ENCODE results near the gene KIF4A. TPM values are rescaled to one million over a fixed set of nuclear protein-coding genes. Genes with fewer than 3 reads are reported as not detected.
"Not testable (repeated sequence)": the region's sequence is repeated elsewhere in the genome, so short reads cannot be mapped to it uniquely, and the experiment has no call there.

KIF4A gene
- total RNA-seq, 1 donor from 2014 or later: 1.0 TPM

- DNase-seq (ENCODE audit: low spot score): no peak
Observed at GRCh38 chrX:70386235-70386634, 96.3 kb downstream of the KIF4A start.

- DNase-seq (ENCODE audit: low spot score): no peak
Observed at GRCh38 chrX:70398899-70399298, 109.0 kb downstream of the KIF4A start.

DNA sequence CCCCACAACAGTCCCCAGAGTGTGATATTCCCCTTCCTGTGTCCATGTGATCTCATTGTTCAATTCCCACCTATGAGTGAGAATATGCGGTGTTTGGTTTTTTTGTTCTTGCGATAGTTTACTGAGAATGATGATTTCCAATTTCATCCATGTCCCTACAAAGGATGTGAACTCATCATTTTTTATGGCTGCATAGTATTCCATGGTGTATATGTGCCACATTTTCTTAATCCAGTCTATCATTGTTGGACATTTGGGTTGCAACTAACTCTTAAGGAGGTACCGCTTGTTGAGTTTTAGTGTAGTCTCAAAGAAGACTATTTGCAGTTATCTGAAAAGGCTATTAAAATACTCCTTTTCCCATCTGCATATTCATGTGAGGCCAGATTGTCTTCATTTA is 110.3 kb downstream of the KIF4A start:
- not testable (repeated sequence) for DNase-seq (ENCODE audit: low spot score)

- no peak for DNase-seq (ENCODE audit: low spot score)
Observed at GRCh38 chrX:70402721-70403120, 112.8 kb downstream of the KIF4A start.

DNA sequence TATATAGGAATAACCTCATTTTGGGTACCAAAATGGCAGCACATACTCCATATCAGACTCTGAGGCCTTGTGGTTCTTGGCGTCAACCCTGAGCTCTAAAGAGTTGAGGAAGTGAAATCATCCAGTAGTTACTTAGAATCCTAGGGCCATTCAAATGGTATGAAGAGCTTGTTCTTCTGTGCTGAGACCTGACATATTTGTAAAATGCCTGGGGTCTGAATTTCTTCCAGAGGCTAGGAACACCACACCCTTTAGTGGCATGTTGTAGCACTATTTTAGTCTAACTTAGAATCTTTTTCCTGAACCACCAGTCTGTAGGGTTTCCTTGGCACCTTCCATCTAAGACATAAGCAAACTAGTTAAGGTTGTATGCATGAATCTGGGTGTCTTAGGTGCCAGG is 115.1 kb downstream of the KIF4A start:
- no peak for DNase-seq (ENCODE audit: low spot score)

DNA sequence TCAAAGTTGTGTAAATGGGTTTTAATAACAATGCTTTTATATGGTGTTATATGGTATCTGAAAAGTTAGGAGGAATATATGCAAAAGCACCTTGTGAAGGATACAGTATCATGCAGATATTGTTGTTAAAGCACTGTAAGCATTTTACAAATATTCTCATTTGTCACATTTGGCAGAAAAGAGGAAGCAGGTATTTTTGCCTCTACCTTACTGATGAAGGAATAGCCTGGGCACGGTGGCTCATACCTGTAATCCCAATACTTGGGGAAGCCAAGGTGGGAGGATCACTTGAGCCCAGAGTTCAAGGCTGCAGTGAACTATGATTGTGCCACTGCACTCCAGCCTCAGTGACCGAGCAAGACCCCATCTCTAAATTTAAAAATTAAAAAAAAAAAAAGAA is 121.0 kb downstream of the KIF4A start:
- DNase-seq (ENCODE audit: low spot score): no peak

DNA sequence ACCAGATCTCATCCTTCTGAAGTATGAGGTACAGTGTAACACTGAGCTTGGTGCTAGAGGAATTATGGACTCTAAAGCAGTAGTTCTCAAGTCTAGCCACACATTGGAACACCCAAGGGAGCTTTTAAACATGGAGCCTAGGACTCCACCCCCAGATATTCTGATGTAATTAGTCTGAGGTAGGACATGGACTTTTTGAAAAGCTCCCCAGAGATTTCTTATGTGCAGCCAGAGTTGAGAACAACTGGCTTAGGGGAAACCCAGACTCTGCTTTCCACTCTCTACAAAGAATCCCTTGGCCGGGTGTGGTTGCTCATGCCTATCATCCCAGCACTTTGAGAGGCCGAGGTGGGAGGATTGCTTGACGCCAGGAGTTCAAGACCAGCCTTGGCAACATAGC is 121.6 kb downstream of the KIF4A start:
- DNase-seq (ENCODE audit: low spot score): no peak

DNA sequence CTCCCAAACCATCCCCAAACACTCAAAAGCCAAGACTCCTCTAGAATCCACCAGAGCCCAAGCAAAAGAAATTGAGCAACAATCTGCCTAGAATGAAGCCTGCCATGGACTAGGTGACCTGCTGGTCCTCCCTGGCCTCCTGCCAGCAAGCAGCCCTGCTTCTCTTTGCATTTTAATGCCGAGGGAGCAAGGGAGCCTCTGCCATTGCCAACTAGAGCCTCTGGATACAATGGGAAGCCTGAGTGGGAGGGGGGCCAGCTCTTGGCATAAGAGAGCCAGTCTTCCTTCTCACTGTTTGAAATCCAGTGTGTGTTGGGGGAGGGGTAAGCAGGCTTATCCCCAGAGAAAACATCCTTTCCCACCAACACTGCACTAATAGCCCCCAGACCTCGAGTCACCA is 131.7 kb downstream of the KIF4A start:
- DNase-seq (ENCODE audit: low spot score): no peak

DNA sequence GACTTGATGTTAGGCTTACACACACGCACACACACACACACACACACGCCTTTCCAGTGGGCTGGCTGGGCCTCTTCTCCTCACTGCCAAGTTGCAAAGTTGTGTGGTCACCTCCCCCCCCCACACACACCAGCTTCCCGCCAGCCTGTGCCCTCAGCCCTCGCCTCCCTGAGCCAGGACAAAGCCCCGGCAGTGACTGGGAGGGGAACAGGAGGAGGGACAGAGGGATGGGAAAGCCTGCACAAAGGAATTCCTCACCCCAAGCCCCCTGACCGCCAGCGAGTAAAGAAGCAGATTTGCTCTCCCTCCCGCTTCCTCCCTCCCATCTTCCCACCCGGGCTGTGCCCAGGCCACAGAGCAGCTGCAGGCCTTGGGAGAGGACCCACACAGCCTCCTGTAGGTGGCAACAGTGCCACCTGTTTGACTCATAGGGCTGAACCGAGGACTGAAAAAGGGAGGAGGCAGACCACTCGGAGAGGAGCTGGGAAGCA is 133.0 kb downstream of the KIF4A start, which contains the start of gene GDPD2:
Gene GDPD2, plus strand, starts transcription at position 464 of the 491 bp plus-strand sequence. CDS start 1,671 bp downstream, outside the sequence.
- DNase-seq (ENCODE audit: low spot score): no peak

DNA sequence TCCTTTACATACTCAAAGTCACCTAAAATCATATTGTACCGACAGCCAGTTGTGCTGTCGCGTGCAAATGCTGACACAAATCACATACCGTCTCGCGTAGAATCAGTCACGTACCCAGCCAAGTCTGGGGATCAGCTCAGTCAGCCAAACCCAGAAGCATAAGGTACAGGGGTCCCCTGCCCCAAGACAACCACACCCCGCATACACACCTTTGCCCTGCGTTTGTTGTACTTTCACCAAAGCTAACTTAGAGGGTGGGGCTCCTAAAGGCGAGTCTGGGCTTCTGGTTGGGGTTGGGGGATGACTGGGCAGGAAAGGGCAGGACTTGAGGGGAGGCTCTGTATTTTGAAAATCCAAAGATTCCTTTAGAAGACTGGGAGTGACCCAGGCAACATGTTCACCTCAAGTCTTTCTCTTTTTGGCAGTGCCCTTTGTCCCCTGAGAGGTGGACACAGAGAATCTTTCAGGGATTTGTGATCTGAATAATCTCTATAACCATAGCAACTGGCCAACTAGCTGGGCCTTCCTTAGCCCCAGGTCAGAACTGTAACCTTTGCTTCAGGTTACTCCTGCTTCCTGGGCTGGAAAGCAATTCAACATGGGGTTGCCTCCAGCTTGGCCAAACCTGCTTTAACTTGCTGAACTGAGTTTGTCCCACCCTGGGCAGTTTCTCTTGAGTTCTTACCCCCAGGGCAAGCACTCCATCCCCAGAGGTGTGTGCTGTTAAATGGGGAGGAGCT is 134.2 kb downstream of the KIF4A start:
- no peak for DNase-seq (ENCODE audit: low spot score)

- DNase-seq (ENCODE audit: low spot score): no peak
Observed at GRCh38 chrX:70424801-70425200, 134.9 kb downstream of the KIF4A start.

- no peak for DNase-seq (ENCODE audit: low spot score)
Observed at GRCh38 chrX:70426286-70427278, 136.7 kb downstream of the KIF4A start.

DNA sequence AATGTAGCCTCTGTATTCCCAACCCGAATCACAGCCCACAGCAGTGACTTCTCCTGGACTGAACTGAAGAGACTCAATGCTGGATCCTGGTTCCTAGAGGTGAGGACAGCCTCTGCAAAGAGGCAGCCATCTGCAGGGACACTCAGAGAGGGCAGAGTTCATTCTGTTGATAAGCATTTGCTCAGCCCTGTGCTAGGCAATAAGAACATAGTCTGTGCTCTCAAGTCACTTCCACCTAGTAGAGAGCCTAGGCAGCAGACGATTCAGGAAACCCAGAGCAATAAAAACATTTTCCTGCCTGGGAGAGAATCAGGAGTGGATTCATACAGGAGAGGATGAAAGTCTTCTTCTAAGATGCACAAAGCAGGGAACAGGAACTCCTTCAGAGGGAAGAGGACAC is 137.5 kb downstream of the KIF4A start:
- no peak for DNase-seq (ENCODE audit: low spot score)

DNA sequence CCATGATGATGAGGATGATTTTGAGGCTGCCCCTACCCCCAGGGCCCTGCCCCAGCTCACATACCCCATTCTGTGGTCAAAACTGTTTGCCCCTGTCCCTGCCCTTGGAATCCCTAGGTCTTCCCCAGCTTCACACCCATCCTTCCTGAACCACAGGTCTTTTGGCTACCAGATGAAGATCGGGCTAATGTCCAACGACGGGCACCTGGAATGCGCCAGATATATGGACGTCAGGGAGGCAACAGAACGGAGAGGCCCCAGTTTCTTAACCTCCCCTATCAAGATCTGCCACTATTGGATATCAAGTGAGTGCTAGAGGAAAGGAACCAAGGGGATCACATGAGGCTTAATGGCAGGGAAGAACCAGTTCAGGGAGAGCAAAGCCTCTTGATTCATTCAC is 139.9 kb downstream of the KIF4A start:
- DNase-seq (ENCODE audit: low spot score): no peak

DNA sequence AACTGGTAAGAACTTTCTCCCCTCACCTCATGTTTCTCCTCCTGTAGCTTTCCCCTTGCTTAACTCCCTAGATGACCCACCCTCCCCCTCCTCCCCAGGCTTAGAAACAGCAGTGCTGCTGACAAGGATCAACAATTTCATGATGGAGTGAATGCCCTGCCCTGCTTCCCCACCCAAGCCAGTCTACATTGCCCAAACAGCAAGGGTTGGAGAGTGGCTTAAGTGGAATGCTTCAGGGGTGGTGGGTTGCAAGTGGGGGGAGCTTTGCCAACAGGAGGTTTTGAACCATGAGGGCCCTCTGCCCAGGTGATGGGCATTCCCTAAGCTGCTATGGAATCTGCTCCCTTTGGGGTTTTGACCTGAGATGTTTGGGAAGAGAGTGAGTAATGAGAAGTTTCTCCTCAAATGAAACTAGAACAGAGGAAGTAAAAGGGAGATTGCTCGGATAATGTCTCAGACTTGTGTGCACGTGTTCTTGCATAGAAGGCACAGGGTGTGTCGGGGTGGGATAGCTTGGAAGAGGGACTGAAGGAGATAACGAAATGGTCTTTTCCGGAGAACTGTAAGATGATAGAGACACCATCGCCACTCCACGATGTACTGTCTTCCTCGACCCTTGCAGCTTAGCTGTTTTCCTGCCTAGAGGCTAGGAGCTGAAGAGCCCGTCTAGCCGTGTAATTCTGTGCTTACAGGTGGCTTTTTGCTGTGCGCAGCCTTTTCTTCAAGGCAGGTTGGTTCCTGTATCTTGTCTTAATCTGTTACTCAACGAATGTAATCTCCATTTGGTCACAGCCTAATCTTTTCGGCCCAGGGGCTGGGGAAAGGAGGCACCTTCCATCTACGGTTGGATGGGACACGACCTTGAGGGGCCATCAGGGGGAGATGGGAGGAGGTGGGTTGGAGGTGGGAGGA is 143.3 kb downstream of the KIF4A start:
- DNase-seq (ENCODE audit: low spot score): no peak

DNA sequence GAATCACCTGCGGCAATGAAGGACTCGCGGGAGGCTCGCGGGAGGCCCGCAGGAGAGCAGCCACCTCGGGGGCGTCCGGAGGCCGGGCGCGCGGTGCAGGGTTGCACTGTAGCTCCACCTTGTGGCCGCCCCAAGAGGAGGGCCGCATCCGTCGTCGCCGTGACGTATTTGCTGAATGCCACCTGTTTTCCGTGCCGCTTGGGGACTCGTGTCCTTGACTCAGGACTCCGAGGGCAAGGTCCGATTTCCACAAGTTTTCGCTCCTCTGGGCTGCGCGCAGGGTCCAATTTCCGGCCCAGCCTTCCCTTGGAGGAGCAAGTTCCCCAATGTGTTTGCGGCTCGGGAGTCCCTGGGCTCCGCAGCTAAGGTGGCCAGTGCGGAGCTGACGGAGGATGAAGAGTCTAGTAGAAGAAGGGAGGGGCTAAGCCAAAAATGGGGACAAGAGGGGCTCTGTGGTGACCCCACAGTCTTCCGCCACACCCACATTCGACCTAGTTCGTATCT is 144.0 kb downstream of the KIF4A start:
- peak; percentile 73 for DNase-seq (ENCODE audit: low spot score)

- peak; percentile 90 for DNase-seq (ENCODE audit: low spot score)
Observed at GRCh38 chrX:70434352-70434866, 144.5 kb downstream of the KIF4A start.

GRCh38 chrX:70434914-70435586 is 145.1 kb downstream of the KIF4A start:
- no peak for DNase-seq (ENCODE audit: low spot score)

DNA sequence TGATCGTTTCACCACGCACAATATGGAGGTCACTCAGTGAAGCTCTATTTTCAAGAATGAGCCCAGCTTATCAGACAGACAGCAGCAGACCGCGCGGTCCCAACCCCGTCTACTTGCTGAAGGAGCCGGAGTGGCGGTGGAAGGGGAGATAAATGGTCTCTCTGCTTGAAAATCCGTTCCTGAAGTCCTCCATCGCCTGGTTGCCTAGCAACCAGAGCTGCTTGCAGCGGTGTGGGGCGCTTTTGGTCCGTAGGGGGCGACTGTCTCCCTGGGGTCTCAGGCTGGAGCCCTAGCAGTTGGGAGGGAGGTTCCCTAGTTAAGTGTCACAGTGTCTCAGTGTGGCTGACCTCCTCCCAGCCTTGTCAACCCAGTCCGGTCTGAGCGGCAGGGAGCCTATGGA is 146.4 kb downstream of the KIF4A start:
- DNase-seq (ENCODE audit: low spot score): no peak

- no peak for DNase-seq (ENCODE audit: low spot score)
Observed at GRCh38 chrX:70437011-70437410, 147.1 kb downstream of the KIF4A start.

All from ureter (tissue), 1 donor.